KMS-11 (cell line): ENCODE data around the gene NRP1.

ENCODE experiments used
- H2AFZ ChIP-seq: fragments of 200-600 bp; sonication (generic); 2 replicates; pipeline ENCODE4 v1.6.1; 2016; ENCODE audit warnings: antibody characterized with exemption, mixed run types, low read depth
- H3K27ac ChIP-seq: fragments of 200-600 bp; sonication (generic); 2 replicates; pipeline ENCODE4 v1.6.1; 2016; ENCODE audit warnings: mild to moderate bottlenecking, mixed run types
- H3K27me3 ChIP-seq: fragments of 200-600 bp; sonication (generic); 2 replicates; pipeline ENCODE4 v1.6.1; 2017; ENCODE audit warnings: mild to moderate bottlenecking, low read depth, mixed run types, moderate library complexity; ENCODE audit not compliant: insufficient read depth
- H3K36me3 ChIP-seq: fragments of 200-600 bp; sonication (generic); 2 replicates; pipeline ENCODE4 v1.6.1; 2017; ENCODE audit warnings: mild to moderate bottlenecking, mixed run types; ENCODE audit not compliant: insufficient read depth
- H3K4me1 ChIP-seq: fragments of 200-600 bp; sonication (generic); 2 replicates; pipeline ENCODE4 v1.6.1; 2016; ENCODE audit warnings: mild to moderate bottlenecking, low read depth, mixed run types; ENCODE audit not compliant: poor library complexity, severe bottlenecking
- H3K4me2 ChIP-seq: fragments of 200-600 bp; sonication (generic); 2 replicates; pipeline ENCODE4 v1.7.0; 2016; ENCODE audit warnings: mild to moderate bottlenecking, mixed run types
- H3K4me3 ChIP-seq: fragments of 200-600 bp; sonication (generic); IDR thresholded peaks from 2 replicates; pipeline ENCODE4 v1.6.1; 2017; ENCODE audit warnings: low read depth, low read length, mixed read lengths; ENCODE audit not compliant: insufficient read depth
- H3K79me2 ChIP-seq: fragments of 200-600 bp; sonication (generic); 2 replicates; pipeline ENCODE4 v1.6.1; 2016; ENCODE audit warnings: low read depth, mixed run types; ENCODE audit not compliant: insufficient read depth
- H3K9ac ChIP-seq: fragments of 200-600 bp; sonication (generic); 2 replicates; pipeline ENCODE4 v1.6.1; 2016; ENCODE audit warnings: mild to moderate bottlenecking, mixed run types
- H4K20me1 ChIP-seq: fragments of 200-600 bp; sonication (generic); 2 replicates; pipeline ENCODE4 v1.6.1; 2016; ENCODE audit warnings: mild to moderate bottlenecking, mixed run types; ENCODE audit not compliant: insufficient read depth
- TF ChIP-seq, protein P1 (sequence below): fragments of 200-600 bp; sonication (generic); conservative IDR thresholded peaks from 2 replicates; pipeline ENCODE4 v1.6.1; 2017; ENCODE audit warnings: low read depth, mild to moderate bottlenecking, antibody characterized with exemption, low read length, moderate library complexity, mixed read lengths

The NRP1 gene

DNA sequence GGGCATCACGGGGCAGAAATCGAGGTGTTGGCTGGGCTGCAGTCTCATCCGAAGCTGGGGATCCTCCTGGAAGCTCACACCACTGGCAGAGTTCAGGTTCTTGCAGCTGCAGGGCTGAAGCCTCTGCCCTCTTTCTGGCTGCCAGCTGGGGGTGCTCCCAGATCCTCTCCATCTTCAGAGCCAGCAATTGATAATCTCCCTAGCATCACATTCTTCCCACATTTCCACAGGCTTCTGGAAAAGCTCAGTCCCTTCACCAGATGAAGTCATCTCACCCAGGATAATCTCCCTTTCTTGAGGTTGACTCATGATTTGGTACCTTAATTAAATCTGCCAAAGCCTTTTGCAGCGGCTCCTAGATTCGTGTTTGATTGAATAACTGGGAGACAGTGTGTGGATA lies 55.2 kb downstream of the NRP1 start:
- no peaks in the 10 kb centered on the region for H4K20me1 ChIP-seq
- no peak overlapping the region for H3K27ac ChIP-seq
- H3K9ac ChIP-seq: no peak overlapping the region
- H3K4me2 ChIP-seq: no peak overlapping the region
- H3K4me1 ChIP-seq: no peaks in the 10 kb centered on the region
- no peaks in the 10 kb centered on the region for H3K27me3 ChIP-seq
- H3K36me3 ChIP-seq: no peaks in the 10 kb centered on the region
- no peaks in the 10 kb centered on the region for H3K79me2 ChIP-seq
- no peak overlapping the region for H3K4me3 ChIP-seq
- no peak overlapping the region for H2AFZ ChIP-seq
- TF ChIP-seq, protein P1, sequence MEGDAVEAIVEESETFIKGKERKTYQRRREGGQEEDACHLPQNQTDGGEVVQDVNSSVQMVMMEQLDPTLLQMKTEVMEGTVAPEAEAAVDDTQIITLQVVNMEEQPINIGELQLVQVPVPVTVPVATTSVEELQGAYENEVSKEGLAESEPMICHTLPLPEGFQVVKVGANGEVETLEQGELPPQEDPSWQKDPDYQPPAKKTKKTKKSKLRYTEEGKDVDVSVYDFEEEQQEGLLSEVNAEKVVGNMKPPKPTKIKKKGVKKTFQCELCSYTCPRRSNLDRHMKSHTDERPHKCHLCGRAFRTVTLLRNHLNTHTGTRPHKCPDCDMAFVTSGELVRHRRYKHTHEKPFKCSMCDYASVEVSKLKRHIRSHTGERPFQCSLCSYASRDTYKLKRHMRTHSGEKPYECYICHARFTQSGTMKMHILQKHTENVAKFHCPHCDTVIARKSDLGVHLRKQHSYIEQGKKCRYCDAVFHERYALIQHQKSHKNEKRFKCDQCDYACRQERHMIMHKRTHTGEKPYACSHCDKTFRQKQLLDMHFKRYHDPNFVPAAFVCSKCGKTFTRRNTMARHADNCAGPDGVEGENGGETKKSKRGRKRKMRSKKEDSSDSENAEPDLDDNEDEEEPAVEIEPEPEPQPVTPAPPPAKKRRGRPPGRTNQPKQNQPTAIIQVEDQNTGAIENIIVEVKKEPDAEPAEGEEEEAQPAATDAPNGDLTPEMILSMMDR: no peak

DNA sequence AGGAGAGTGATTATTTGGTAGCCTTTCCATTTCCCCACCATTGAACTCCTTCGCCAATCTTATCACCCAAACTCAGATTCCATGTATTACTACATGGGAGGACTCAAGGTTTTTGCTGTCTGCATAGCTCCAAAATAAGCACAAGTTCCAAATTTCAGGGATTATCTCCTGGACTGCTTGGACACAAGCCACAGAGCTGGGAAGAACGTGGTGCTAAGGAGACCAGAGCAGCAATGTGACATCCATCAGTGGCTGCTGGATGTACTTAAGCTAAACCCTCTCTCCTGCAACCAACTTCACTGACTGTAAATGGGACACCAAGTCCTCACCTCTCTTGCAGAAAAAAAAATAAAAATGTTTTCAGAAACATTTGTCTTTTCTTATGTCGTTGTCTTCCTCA lies 56.3 kb downstream of the NRP1 start:
- no peak overlapping the region for H3K4me3 ChIP-seq
- H3K36me3 ChIP-seq: no peaks in the 10 kb centered on the region
- H3K27me3 ChIP-seq: no peaks in the 10 kb centered on the region
- H3K9ac ChIP-seq: no peak overlapping the region
- no peaks in the 10 kb centered on the region for H3K79me2 ChIP-seq
- no peaks in the 10 kb centered on the region for H4K20me1 ChIP-seq
- TF ChIP-seq, protein P1: no peak
- H2AFZ ChIP-seq: no peak overlapping the region
- no peak overlapping the region for H3K4me2 ChIP-seq
- no peaks in the 10 kb centered on the region for H3K4me1 ChIP-seq
- H3K27ac ChIP-seq: no peak overlapping the region

DNA sequence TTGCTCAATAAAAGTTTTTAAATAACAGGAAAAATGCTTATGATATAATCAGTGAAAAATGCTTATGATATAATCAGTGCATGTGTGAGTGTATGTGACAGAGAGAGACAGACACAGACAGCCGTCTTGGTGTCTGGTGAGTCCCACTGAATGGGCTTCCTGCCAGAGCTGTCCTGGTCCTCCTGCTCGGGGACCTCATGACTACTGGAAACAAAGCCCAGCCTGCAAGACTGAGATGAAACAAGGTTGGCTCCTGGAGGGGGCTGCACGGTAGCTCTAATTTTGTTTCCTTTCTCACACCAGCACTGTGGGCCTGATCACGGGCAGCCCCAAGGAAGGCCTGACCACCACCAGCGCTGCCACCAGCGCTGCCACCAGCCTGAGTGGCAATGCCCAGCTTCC lies 57.3 kb downstream of the NRP1 start:
- H3K4me2 ChIP-seq: no peak overlapping the region
- H3K27ac ChIP-seq: no peak overlapping the region
- no peaks in the 10 kb centered on the region for H3K79me2 ChIP-seq
- H4K20me1 ChIP-seq: no peaks in the 10 kb centered on the region
- H3K9ac ChIP-seq: no peak overlapping the region
- H3K36me3 ChIP-seq: no peaks in the 10 kb centered on the region
- H3K4me1 ChIP-seq: no peaks in the 10 kb centered on the region
- no peaks in the 10 kb centered on the region for H3K27me3 ChIP-seq
- TF ChIP-seq, protein P1: no peak
- no peak overlapping the region for H2AFZ ChIP-seq
- no peak overlapping the region for H3K4me3 ChIP-seq

DNA sequence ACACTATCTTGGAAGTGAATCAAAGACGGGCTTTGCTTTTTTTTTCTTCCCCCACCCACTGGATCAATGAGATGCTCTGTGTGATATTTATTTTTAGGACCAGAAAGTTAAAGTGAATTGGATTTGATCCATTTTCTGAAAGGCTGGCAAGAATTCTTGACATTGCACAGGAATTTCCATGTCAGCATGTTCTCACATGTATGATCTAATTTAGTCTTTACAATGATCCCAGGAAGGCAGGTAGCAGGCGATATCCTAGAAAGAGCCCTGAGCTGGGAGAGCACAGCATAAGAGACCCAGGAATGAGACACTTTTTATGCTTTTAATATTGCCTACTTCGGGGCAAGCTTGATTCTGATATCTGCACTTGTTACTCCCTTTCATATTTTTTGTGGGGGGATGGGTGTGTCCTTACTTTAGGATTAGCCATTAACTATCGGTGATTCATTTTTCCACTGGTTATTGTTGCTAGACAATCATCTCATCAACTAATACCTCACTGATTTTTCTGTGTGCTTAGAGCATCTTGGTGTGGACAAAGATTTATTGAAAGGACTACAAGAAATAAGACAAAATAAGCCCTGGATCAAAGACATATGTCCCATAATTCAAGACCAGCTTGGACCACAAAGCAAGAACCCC lies 58.1 kb downstream of the NRP1 start:
- H3K27ac ChIP-seq: no peak overlapping the region
- H3K36me3 ChIP-seq: no peaks in the 10 kb centered on the region
- TF ChIP-seq, protein P1: no peak
- no peaks in the 10 kb centered on the region for H3K27me3 ChIP-seq
- H3K9ac ChIP-seq: no peak overlapping the region
- no peak overlapping the region for H2AFZ ChIP-seq
- H3K79me2 ChIP-seq: no peaks in the 10 kb centered on the region
- no peak overlapping the region for H3K4me3 ChIP-seq
- H3K4me2 ChIP-seq: no peak overlapping the region
- H3K4me1 ChIP-seq: no peaks in the 10 kb centered on the region
- no peaks in the 10 kb centered on the region for H4K20me1 ChIP-seq
